ENCODE data around the gene SPI1.

The SPI1 gene

DNA sequence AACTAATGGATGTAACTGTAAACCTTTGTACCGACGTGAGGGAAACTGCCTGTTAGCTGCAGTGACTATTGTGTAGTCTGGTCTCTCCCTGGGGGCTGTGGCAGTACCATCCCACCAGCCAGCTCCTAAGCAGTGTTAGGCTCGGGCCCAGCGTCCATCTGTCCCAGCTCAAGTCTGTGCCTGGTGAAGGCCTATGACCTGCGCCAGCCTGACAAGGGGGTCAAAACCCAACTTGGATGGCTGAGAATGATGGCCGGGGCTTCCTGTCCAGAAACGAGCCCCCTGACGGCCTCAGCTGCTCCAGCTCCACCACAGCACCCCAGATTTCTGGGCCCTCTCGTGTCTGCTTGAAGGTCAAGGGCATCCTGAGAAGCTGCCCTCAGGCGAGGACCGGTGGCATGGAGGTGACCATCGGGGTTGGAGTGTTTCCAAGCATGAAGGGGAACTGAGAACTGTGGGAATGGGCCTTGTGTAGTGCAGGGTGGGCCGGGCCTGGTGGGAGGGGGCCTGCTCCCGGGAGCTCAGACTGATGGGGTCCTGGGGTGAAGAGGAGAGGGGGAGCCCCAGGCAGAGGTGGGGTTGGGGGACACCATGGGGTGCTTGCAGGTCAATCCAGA, 14.3 kb upstream of the SPI1 start:
- no peaks in the 10 kb centered on the region for H3K27me3 ChIP-seq (ENCODE audit: low read length)
- H3K4me2 ChIP-seq (ENCODE audit: low read depth, low read length, poor library complexity, severe bottlenecking), result no peak overlapping the region
- TF ChIP-seq EZH2phosphoT487 (conservative IDR thresholded peaks at IDR 0.05; ENCODE audit: low read length), result no peak
- TF ChIP-seq, protein P1, sequence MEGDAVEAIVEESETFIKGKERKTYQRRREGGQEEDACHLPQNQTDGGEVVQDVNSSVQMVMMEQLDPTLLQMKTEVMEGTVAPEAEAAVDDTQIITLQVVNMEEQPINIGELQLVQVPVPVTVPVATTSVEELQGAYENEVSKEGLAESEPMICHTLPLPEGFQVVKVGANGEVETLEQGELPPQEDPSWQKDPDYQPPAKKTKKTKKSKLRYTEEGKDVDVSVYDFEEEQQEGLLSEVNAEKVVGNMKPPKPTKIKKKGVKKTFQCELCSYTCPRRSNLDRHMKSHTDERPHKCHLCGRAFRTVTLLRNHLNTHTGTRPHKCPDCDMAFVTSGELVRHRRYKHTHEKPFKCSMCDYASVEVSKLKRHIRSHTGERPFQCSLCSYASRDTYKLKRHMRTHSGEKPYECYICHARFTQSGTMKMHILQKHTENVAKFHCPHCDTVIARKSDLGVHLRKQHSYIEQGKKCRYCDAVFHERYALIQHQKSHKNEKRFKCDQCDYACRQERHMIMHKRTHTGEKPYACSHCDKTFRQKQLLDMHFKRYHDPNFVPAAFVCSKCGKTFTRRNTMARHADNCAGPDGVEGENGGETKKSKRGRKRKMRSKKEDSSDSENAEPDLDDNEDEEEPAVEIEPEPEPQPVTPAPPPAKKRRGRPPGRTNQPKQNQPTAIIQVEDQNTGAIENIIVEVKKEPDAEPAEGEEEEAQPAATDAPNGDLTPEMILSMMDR (IDR thresholded peaks at IDR 0.05; ENCODE audit: insufficient read depth, low read length, poor library complexity, severe bottlenecking), result no peak
- no peak overlapping the region for H3K4me3 ChIP-seq (ENCODE audit: insufficient read depth, low read length, poor library complexity, severe bottlenecking)
- no peaks in the 10 kb centered on the region for H3K36me3 ChIP-seq (ENCODE audit: low read length)
- no peaks in the 10 kb centered on the region for H4K20me1 ChIP-seq (ENCODE audit: low read depth, low read length)
- H3K27ac ChIP-seq (ENCODE audit: low read depth, low read length), result no peak overlapping the region
- no peak overlapping the region for H3K9ac ChIP-seq (ENCODE audit: low read length)
- H2AFZ ChIP-seq (ENCODE audit: low read depth, low read length, severe bottlenecking), result no peak overlapping the region
- no peaks in the 10 kb centered on the region for H3K9me3 ChIP-seq (ENCODE audit: insufficient read depth, low read length)
- H3F3A ChIP-seq (ENCODE audit: insufficient read depth), result no peaks in the 10 kb centered on the region
- H3K79me2 ChIP-seq (ENCODE audit: insufficient read depth, low read length), result no peaks in the 10 kb centered on the region
- no peaks in the 10 kb centered on the region for H3K9me2 ChIP-seq (replicated peaks; ENCODE audit: insufficient read depth, low read length)

DNA sequence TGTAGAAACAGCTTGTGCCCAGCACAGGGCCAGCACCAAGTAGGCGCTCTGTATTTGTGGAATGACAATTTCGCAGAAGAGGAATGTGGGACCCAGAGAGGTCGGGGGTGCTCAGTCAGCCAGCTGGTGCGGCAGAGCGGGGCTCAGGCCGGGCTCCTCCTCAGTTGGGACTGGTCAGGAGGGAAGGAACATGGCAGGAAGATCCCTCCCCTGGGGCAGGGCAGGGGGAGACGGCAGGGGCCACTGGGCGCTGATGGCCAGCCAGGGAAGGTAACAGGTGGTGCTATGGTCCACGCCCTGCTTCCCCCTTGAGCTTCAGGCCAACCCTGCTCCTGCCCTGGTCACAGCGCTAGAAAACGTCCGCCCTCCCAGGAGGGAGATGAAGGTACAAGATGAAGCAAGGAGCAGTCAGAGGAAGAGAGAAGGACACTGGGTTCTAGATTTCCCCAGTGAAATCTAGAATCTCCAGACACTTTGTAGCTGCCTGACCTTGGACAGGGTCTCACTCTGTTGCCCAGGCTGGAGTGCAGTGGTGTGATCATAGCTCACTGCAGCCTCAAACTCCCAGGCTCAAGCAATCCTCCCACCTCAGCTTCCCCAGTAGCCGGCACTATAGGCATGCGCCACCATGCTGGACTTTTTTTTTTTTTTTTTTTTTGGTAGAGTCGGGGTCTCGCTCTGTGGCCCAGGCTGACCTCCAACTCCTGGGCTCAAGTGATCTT, 13.5 kb upstream of the SPI1 start:
- no peaks in the 10 kb centered on the region for H3K36me3 ChIP-seq (ENCODE audit: low read length)
- H3K9ac ChIP-seq (ENCODE audit: low read length), result no peak overlapping the region
- H4K20me1 ChIP-seq (ENCODE audit: low read depth, low read length), result no peaks in the 10 kb centered on the region
- H3K4me2 ChIP-seq (ENCODE audit: low read depth, low read length, poor library complexity, severe bottlenecking), result no peak overlapping the region
- H3K9me3 ChIP-seq (ENCODE audit: insufficient read depth, low read length), result no peaks in the 10 kb centered on the region
- no peaks in the 10 kb centered on the region for H3K79me2 ChIP-seq (ENCODE audit: insufficient read depth, low read length)
- TF ChIP-seq, protein P1 (IDR thresholded peaks at IDR 0.05; ENCODE audit: insufficient read depth, low read length, poor library complexity, severe bottlenecking), result no peak
- no peak for TF ChIP-seq EZH2phosphoT487 (conservative IDR thresholded peaks at IDR 0.05; ENCODE audit: low read length)
- H2AFZ ChIP-seq (ENCODE audit: low read depth, low read length, severe bottlenecking), result no peak overlapping the region
- no peak overlapping the region for H3K4me3 ChIP-seq (ENCODE audit: insufficient read depth, low read length, poor library complexity, severe bottlenecking)
- H3F3A ChIP-seq (ENCODE audit: insufficient read depth), result no peaks in the 10 kb centered on the region
- H3K27me3 ChIP-seq (ENCODE audit: low read length), result no peaks in the 10 kb centered on the region
- no peaks in the 10 kb centered on the region for H3K9me2 ChIP-seq (replicated peaks; ENCODE audit: insufficient read depth, low read length)
- no peak overlapping the region for H3K27ac ChIP-seq (ENCODE audit: low read depth, low read length)

DNA sequence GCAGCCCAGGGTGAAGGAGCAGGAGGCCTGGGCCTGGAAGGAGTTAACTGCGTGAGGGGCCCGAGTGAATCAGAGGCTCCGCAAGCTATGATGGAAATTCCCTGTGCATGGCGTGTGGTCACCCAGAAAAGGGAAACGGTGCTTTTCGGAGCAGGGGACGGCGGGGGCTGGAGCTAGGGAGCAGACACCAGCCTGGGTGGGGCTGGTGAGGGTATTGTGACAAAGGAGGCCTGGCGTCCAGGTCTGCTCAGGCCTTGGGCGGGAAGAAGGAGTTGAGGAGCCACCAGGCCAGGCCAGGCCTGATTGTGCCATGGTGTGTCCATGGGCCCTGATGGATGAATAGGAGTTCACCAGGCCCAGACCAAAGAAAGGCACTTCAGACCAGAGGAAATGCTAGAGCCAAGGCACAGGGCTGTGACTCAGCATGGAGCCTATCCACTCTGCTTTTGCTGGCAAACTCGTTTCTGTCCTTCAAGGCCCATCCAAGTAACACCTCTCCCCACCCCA, 12.8 kb upstream of the SPI1 start:
- no peak overlapping the region for H3K9ac ChIP-seq (ENCODE audit: low read length)
- no peak overlapping the region for H3K27ac ChIP-seq (ENCODE audit: low read depth, low read length)
- no peaks in the 10 kb centered on the region for H3K79me2 ChIP-seq (ENCODE audit: insufficient read depth, low read length)
- H4K20me1 ChIP-seq (ENCODE audit: low read depth, low read length), result no peaks in the 10 kb centered on the region
- TF ChIP-seq, protein P1 (IDR thresholded peaks at IDR 0.05; ENCODE audit: insufficient read depth, low read length, poor library complexity, severe bottlenecking), result no peak
- TF ChIP-seq EZH2phosphoT487 (conservative IDR thresholded peaks at IDR 0.05; ENCODE audit: low read length), result no peak
- no peaks in the 10 kb centered on the region for H3K9me3 ChIP-seq (ENCODE audit: insufficient read depth, low read length)
- no peak overlapping the region for H2AFZ ChIP-seq (ENCODE audit: low read depth, low read length, severe bottlenecking)
- H3F3A ChIP-seq (ENCODE audit: insufficient read depth), result no peaks in the 10 kb centered on the region
- no peak overlapping the region for H3K4me3 ChIP-seq (ENCODE audit: insufficient read depth, low read length, poor library complexity, severe bottlenecking)
- H3K9me2 ChIP-seq (replicated peaks; ENCODE audit: insufficient read depth, low read length), result no peaks in the 10 kb centered on the region
- H3K36me3 ChIP-seq (ENCODE audit: low read length), result no peaks in the 10 kb centered on the region
- H3K4me2 ChIP-seq (ENCODE audit: low read depth, low read length, poor library complexity, severe bottlenecking), result no peak overlapping the region
- no peaks in the 10 kb centered on the region for H3K27me3 ChIP-seq (ENCODE audit: low read length)

All from SU-DHL-6 (cell line).